Activated effector memory CD4-positive, alpha-beta T cell treated with anti-CD3 and anti-CD28 coated beads, Interleukin-2, amount 50 U/mL, for 16 hours (primary cell): ENCODE measurements around the gene SCUBE3.

Experiments
- DNase-seq: peaks from one replicate; pipeline ENCODE4 v3.0.0-alpha.2; 2020

Gene SCUBE3

GRCh38 chr6:35181933-35182612, 31.7 kb upstream of the SCUBE3 start:
- no peak for DNase-seq

GRCh38 chr6:35183281-35183680, 30.5 kb upstream of the SCUBE3 start:
- DNase-seq = no peak

GRCh38 chr6:35183935-35184334, 29.8 kb upstream of the SCUBE3 start:
- DNase-seq = no peak

GRCh38 chr6:35184580-35185301, 29.0 kb upstream of the SCUBE3 start:
- peak; percentile 8 for DNase-seq

DNA sequence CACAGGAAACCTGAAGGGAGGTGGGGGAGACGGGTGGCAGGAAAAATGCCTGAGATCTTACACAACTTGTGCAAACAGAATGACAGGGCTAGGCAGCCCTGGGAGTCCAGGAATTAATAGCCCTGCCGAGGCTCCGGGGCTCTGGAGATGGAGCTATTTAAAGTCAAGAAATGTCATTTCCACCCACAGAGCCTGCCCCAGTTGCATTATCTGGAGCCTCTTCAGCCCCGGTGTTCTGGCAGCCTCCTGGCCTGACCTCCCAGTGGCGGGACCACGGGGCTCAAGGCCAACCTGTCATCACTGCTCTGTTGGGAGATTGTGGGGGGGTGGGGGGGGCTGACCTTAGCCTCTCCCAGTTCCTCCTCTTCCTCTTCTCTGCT, 28.5 kb upstream of the SCUBE3 start:
- DNase-seq = peak; percentile 61

DNA sequence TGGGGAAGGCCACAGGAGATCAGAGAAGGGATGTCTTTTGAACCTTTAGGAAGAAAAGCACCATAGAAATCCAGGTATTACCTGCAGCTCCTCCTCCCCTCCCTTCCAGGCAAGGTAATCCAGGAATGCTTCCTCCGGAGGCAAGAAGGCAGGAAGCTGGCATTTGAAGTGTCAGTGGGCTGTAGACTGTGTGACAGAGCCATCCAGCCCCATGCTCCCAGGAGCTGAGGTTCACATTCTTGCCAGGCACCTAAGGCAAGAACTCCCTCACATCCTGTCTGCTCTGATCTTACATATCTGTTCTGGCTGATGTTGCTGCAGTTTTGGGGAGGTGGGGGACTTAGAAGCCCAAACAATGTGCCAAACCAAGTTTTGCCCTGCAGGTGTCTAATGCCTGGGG, 27.8 kb upstream of the SCUBE3 start:
- peak; percentile 55 for DNase-seq

DNA sequence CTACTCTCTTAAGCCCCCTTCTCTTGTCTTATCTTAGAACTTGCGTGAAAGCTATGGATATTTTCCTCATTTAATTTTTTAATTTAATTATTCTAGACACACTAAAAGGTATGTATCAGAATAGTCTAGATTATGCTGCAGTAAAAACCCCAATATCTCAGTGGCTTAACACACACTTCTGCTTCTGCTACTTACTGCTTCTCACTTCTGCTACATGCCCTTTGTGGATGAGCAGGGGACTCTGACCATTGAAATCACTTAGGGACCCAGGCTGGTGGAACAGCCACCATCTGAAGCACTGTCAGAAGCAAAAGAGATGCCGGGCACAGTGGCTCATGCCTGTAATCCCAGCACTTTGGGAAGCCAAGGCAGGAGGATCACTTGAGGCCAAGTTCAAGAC, 27.2 kb upstream of the SCUBE3 start:
- no peak for DNase-seq

GRCh38 chr6:35188886-35189285, 24.9 kb upstream of the SCUBE3 start:
- DNase-seq = no peak

GRCh38 chr6:35190306-35190705, 23.4 kb upstream of the SCUBE3 start:
- no peak for DNase-seq

- DNase-seq = no peak
Observed at GRCh38 chr6:35191889-35192288, 21.9 kb upstream of the SCUBE3 start.

GRCh38 chr6:35192301-35192860, 21.4 kb upstream of the SCUBE3 start:
- no peak for DNase-seq

GRCh38 chr6:35194390-35194789, 19.4 kb upstream of the SCUBE3 start:
- DNase-seq = no peak

- DNase-seq = no peak
Observed at GRCh38 chr6:35195120-35195780, 18.5 kb upstream of the SCUBE3 start.

DNA sequence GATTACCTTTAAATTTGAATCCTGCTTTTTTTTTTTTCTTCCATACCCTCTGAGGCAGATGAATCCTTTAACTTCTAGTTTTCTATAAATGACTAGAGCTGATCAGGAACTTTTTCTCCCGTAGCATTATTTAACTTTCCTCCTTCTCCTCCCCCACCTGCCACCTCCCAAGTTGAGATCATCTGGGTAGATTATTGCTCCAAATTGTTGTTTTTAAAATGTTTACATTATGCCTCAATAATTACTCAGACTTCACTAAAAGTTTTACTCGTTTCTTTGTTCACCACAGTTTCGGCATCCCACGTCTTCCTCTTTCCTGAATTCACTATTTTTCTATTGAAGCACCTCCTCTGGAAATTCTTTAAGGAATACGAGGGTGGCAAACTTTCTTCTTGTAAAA, 16.6 kb upstream of the SCUBE3 start:
- DNase-seq = no peak

DNA sequence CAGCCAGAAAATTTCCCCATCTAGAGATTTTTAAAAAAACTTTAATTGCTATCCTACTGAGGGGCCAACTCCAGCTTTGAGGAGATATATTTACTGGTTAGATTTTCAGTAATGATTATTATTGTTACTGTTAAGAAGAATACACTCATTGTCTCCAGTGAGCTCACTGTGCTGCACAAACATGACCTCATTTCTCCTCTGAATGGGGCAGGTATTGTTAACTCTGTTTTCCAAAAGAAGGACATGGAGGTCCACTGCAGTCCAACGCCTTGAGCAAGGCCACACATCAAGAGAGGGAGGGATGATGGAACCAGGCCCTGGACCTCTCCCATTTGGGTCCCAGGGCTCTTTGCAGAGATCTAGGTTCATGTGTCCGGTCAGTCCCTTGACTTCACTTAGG, 13.9 kb upstream of the SCUBE3 start:
- DNase-seq = no peak

DNA sequence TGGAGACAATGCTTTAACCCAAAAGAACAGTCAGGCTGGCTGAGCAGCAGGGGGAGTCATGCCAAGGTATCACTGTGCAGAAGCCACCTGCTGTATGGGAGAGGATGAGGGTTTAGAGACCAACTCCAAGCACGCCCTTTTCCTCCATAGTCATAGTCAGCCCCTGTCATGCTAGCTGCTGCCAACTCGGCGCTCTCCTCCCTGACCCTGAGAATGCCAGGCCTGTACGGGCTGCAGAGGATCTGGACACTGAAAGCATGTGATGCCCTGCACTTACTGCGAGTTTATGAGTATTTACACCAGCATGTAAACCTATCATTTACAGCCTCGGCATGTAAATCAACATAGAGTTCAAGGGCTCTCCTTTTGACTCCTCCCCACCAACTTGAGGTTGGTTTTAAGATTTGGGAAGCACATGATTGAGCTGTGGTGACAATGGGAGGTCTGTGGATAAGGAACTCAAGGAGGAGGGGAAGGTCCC, 11.7 kb upstream of the SCUBE3 start:
- no peak for DNase-seq

DNA sequence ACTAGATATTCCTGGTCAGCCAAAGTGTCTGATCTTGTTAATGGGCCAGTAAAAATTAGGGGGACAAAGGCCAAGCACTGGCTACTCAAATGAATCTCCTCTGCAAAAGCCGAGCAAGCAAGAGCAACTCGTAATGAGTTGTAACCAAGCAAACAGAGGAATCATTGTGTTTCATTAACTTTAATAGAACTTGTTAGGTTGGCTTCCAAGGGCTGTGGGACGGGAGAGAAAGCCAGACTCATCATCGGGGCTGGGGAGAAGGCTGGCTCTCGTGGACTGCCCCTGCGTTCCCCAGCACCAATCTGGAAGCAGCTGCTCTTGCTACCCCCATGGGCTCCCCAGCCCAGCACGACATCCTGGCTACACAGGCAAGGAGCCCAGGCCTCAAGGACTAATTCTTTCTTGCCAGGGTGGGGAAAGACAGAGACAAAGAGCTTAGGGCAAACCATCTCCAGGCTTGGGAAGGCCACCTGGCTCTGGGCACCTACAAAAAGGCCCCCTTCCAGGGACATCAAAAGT, 10.5 kb upstream of the SCUBE3 start:
- DNase-seq = no peak

- DNase-seq = no peak
Observed at GRCh38 chr6:35203680-35204079, 10.1 kb upstream of the SCUBE3 start.

DNA sequence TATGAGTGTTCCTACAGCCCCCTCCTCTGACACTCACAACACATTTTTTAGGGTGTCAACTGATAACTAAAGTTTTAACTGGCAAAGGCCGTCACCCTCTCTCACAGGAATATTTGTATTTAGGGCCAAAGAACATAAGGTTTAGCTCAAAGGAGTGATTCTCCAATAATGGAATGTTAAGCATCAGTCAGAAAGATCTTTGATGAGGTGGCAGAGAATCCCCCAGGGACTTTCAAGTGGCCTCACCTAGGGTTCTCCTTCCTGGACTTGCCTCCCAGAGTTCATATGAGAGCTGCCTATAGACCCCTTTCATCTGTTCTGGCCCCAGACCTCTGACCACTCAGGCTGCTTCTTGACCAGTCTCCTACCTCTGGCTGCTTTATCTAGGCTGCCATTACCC, 7.4 kb upstream of the SCUBE3 start:
- DNase-seq = no peak

GRCh38 chr6:35208419-35208818, 5.3 kb upstream of the SCUBE3 start:
- DNase-seq = no peak

DNA sequence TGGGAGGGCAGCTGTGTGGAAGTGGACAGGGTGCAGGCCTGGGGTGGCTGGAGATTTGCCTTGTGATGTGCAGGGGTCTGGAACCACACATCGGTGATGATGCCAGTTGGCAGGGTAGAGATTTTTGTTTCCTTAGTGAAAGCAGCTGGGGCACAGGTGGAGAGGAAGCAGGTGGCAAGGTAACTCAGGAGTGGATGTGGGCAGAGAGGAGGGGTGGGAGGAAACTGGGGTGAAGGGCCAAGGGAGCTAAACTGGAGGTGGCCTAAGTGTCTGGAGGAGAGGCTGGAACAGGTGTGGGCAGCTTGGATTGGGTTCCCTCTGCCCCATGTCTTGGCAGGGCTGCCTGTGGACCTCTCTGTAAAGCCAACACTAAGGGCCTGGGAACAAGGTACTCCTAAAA, 4.7 kb upstream of the SCUBE3 start:
- DNase-seq = no peak

- no peak for DNase-seq
Observed at GRCh38 chr6:35209622-35210247, 4.0 kb upstream of the SCUBE3 start.

DNA sequence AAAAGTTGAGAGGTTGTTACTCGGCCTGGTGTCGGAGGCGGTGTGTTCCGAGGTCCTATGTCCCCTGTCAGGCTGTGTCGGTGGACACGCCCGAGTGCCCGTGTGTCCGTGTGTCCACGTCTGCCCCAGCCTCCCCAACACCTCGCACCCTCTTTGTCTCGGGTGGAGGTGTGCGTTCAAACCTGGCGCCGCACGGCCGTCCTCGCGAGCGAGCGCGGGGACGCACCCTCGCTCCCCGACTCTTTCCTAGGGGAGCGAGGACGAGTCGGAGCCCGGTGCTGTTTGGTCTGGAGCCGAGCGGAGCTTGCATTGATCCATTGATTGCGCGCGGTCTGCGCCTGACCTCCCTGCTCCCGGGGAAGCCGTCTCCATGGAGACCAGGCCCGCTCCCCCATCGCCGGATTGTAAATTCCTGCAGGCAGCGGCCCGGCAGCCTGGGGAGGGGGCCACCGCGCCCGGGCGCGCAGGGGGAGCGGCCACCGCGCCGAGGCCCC, 411 bp upstream of the SCUBE3 start:
- no peak for DNase-seq
